Erythroblast (primary cell): ENCODE data around the gene DENND2D.

ENCODE experiments used
- GATA1 ChIP-seq: IDR thresholded peaks from 2 replicates; pipeline ENCODE4 v1.6.1; 2011; ENCODE audit warnings: low read depth, mild to moderate bottlenecking, control low read depth, low read length, moderate library complexity
- POLR2A ChIP-seq: IDR thresholded peaks from 2 replicates; pipeline ENCODE4 v1.6.1; 2011; ENCODE audit warnings: mild to moderate bottlenecking, low read length

- no peak for TF ChIP-seq POLR2A
- no peak for TF ChIP-seq GATA1
Observed at GRCh38 chr1:111154021-111154999, 46.1 kb downstream of the DENND2D start.
